GM18861 (cell line): ENCODE data around the gene SLC5A2.
"Not testable (repeated sequence)": the region's sequence is repeated elsewhere in the genome, so short reads cannot be mapped to it uniquely, and the experiment has no call there.

Experiments used
- ATAC-seq: cut with Tn5 transposase; IDR thresholded peaks from one replicate; pipeline ENCODE4 v1.9.1; 2021; ENCODE audit not compliant: unreplicated experiment

Gene SLC5A2

GRCh38 chr16:31483081-31483480 is at the start of gene SLC5A2:
Gene SLC5A2, plus strand, starts transcription at chr16:31483123. Its CDS starts 14 bp downstream, at chr16:31483137.
- ATAC-seq: no peak

GRCh38 chr16:31435341-31436220 is 47.3 kb upstream of the SLC5A2 start:
- no peak for ATAC-seq

DNA sequence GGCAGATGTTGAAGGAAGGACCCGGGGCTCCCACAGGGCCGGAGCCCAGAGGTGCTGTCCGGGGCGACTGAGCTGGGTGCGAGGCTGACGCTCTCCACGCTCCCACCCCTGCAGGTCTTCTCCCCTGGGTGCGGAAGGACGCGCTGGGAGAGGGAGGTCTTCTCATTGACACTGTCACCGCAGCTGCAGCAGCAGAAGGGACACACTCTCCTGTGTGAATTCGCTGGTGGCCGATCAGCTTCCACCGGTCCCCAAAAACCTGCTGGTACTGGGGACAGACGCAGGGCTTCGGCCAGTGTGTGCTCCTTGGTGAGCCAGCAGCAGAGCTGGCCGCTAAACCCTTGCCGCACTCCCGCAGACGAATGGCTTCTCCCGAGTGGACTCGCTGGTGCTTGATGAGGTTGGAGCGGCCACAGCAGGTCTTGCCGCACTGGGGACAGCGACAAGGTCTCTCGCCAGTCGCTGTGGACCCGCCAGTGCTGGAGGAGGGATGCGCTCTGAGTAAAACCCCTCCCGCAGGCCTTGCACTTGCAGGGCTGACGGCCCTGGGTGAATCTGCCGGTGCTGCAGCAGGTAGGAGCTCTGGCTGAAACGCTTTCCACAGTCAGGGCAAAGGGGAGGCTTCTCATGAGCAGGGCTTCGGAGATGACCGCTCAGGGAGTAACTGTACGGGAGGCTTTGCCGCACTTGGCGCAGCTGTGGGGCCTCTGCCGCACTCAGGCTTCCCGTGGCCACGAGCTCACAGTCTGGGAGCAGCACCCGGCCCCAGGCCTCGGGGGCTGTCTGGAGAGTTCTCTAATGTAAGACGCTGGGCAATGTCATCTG is 46.5 kb upstream of the SLC5A2 start:
- ATAC-seq: no peak

- ATAC-seq: no peak
These were observed 44.5 kb upstream of the SLC5A2 start for GRCh38 chr16:31438414-31438813.

GRCh38 chr16:31439023-31439422 is 43.9 kb upstream of the SLC5A2 start:
- peak; percentile 42 for ATAC-seq

DNA sequence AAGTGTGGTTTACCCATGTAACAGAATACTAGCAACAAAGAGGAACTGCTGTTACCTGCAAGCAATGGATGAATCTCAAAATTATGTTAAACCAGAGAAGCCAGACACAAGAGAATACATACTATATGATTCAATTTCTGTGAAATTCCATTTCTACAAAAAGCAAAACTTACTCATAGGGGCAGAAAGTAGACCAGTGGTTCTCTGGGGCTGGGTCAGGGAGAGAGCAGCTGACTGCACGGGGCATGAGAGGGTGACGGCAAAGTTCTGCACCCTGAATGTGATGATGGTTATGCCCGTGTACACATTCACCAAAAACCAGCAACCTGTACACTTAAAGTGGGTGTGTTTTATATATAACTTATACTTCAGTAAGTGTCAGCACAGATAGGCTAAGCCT is 43.4 kb upstream of the SLC5A2 start:
- ATAC-seq: no peak

DNA sequence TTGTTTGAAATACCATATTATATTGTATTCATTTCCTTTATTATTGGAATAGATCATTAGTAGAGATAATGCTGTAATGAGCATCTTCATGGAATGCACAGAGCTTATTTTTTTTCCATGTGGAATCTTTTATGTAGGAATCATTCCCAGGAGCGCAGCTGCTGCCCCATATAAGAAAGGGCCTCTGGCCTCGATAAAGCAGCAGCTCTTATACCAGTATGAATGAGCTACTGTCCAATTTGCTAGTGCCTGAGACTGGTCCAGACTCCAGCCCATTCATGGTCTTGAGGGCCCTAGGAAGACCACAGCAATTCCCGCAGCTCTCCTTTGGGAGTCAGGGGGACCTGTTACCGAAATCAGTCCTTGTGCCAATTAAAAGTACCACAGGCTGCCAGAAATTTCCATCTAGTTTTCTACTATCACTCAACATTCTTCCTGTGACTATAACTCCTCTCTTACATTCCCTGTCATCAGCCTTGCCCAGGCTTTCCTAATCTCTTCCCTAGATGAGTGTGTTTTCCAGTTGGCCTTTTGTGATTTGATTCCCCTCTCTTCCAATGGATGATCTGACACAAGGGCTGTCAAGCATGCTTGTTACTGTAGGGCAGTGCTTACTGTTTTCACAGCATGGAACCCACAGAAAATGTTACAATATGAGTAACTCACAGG is 42.3 kb upstream of the SLC5A2 start:
- no peak for ATAC-seq

- ATAC-seq: no peak
These were observed 41.0 kb upstream of the SLC5A2 start for GRCh38 chr16:31441956-31442355.

GRCh38 chr16:31445931-31446330 is 37.0 kb upstream of the SLC5A2 start:
- not testable (repeated sequence) for ATAC-seq

DNA sequence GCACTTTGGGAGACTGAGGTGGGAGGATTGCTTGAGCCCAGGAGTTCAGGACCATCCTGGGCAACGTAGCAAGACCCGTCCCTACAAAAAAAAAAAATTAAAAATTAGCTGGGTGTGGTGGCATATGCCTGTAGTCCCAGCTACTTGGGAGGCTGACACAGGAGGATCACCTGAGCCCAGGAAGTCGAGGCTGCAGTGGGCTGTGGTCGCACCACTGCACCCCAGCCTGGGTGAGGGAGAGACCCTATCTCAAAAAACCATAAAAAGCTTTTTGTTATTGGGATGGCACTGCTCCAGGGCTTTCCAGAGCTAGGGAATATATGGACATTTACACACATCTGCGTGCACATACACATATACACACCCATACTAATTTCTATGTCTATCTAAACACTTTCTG is 31.7 kb upstream of the SLC5A2 start:
- ATAC-seq: no peak

GRCh38 chr16:31451681-31452351 is 31.1 kb upstream of the SLC5A2 start:
- ATAC-seq: no peak

DNA sequence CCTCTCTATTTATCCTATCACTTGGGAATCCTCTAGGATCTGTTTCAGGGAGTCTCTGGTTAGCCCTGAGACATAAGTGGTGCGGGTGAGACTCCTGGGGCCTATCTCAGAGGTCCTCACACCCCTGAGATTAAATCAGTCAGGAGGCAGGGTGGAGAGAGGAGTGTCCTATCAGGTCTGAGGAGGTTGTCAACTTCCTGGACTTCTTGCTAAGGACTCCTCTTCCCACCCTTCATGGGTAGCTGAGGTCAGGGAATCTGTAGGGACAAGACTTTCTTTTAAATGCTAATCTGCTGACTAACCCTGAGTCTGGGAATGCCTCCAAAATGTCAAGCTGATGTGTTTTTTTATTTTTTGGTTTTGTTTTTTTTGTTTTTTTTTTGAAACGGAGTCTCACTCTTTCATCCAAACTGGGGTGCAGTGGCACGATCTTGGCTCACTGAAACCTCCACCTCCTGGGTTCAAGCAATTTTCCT is 30.3 kb upstream of the SLC5A2 start:
- no peak for ATAC-seq

GRCh38 chr16:31453255-31454204 is 29.4 kb upstream of the SLC5A2 start:
- ATAC-seq: no peak

- no peak for ATAC-seq
These were observed 27.2 kb upstream of the SLC5A2 start for GRCh38 chr16:31455601-31456314.

DNA sequence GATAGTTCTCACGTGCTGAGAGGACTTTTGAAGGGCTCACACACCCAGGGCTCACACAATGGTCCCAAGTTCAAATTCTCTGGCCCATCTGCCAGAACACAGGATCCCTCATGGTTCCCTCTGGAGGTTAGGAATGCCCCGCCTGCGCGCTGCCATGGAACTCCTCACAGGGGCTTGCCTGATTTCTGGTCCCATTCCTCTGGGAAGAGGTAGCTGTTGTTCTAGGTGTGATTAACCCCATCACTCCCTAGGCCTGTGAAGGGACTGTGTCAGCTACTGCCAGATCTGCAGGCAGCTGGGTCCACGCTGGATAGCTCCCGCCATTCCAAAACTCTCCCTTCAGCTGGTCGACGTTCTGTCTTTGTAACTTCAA is 25.9 kb upstream of the SLC5A2 start:
- no peak for ATAC-seq

DNA sequence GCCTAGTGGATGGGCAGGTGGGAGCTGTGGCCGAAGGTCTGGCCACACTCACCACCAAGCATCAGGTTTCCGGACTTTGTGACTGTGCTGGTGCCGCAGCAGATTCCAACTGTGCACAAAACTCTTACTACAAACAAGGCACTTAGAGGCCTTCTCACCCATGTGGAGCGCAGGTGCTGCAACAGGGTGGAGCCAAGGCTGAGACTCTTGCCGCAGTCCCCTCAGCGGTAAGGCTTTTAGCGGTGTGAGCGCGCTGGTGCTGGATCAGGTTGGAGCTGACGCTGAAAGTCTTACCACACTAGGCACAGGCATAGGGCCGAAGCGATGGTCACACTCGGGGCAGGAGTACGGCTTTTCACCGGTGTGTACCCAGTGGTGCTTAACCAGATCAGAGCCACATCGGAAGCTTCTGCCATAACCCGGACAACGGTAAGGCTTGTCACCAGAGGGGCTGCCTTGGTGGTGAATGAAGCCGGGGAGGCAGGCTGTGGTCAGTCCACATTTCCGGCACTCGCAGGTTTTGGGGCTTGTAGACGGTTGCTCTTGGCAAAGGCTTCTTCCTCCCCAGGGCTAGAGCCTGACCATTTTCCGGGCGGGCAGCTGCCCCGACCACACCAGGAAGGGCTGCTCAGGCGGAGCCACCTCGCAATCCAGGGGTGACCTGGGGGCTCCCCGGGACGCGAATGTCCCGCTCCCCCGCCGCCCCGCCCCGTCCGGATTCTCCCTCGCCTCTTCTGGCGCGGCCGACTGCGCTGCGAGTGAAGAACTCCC is 24.7 kb upstream of the SLC5A2 start:
- no peak for ATAC-seq

DNA sequence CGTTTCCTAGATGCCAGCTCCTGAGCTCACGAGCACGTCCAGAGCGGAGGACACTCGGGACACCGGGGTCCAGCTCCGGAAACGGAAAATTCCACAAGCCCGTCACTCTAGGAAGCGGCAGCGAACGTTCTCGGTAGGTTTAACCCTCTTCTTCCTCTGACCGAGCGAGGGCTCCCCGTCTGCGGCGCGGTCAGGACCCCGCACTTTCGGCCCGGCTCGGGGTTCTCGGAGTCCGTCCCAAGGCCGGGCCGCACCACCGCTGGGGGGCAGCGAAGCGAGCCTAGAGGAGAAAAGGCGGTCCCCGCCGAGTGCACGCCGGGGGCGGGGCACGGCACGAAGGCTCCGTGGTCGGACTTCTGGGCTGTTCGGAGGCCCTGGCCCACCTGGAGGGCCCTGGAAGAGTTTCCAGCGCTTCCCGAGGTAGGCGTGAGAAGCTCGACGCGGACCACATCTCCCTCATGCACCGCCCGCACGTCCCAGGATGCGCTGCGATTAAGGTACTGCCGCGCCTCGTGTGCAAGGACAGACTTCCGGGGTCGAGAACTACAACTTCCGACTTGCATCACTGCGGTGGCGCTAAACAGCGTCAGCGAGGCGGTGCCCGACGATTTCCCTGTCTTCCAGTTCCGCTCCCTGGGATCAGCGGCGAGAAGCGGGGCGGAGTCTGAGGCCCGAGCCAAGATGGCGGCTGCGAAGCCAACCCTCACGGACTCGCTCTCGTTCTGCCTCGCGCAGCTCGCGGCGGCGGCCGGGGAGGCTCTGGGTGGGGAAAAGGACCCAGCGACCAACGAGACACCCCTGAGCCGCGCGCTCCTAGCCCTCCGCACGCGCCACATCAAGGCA is 23.9 kb upstream of the SLC5A2 start, which contains the start of gene ARMC5:
Gene ARMC5, plus strand, starts transcription at position 658 of the 843 bp plus-strand sequence. Its CDS starts 24 bp downstream, at position 682.
- peak; percentile 62 for ATAC-seq
